Measurements from ENCODE around the gene EAPP. TPM values are rescaled to one million over a fixed set of nuclear protein-coding genes. Genes with fewer than 3 reads are reported as not detected.
"Not testable (repeated sequence)": the region's sequence is repeated elsewhere in the genome, so short reads cannot be mapped to it uniquely, and the experiment has no call there.

EAPP gene
- total RNA-seq, 2 experiments from 2014 or later: 27.3 to 28.8 TPM

GRCh38 chr14:34527591-34527990 is 11.9 kb downstream of the EAPP start:
- H3K27me3 Mint-ChIP-seq (ENCODE audit: low read depth): no peaks in the 10 kb centered on the region
- ATAC-seq: peak; percentile 19
- no peak for DNase-seq
- POLR2A ChIA-PET: no interaction called here
- H3K4me3 Mint-ChIP-seq: no peak overlapping the region
- CTCF ChIA-PET: no interaction called here
- no peak overlapping the region for H3K27ac Mint-ChIP-seq
- H3K9me3 Mint-ChIP-seq (ENCODE audit: insufficient read depth): no peaks in the 10 kb centered on the region
- no peaks in the 10 kb centered on the region for H3K4me1 Mint-ChIP-seq (ENCODE audit: low read depth)
- H3K36me3 Mint-ChIP-seq (ENCODE audit: low read depth): peaks cover 34% of the 10 kb centered on the region

- ATAC-seq; H3K27ac Mint-ChIP-seq; POLR2A ChIA-PET; CTCF ChIA-PET; H3K4me3 Mint-ChIP-seq; DNase-seq; H3K9me3 Mint-ChIP-seq (ENCODE audit: insufficient read depth); H3K4me1 Mint-ChIP-seq (ENCODE audit: low read depth); H3K27me3 Mint-ChIP-seq (ENCODE audit: low read depth): not testable (repeated sequence)
- peaks cover 43% of the 10 kb centered on the region for H3K36me3 Mint-ChIP-seq (ENCODE audit: low read depth)
Measured at GRCh38 chr14:34524216-34524615, 15.3 kb downstream of the EAPP start.

- CTCF ChIA-PET: no interaction called here
- Mint-ChIP-seq H3K36me3 (ENCODE audit: low read depth) (peaks cover 48% of the 10 kb centered on the region), H3K27ac (no peak overlapping the region)
Measured at GRCh38 chr14:34522496-34522895, 17.0 kb downstream of the EAPP start.

GRCh38 chr14:34521071-34521470 is 18.4 kb downstream of the EAPP start:
- not testable (repeated sequence) for H3K27me3 Mint-ChIP-seq (ENCODE audit: low read depth); H3K27ac Mint-ChIP-seq; ATAC-seq; H3K9me3 Mint-ChIP-seq (ENCODE audit: insufficient read depth); H3K4me1 Mint-ChIP-seq (ENCODE audit: low read depth); H3K4me3 Mint-ChIP-seq; DNase-seq
- H3K36me3 Mint-ChIP-seq (ENCODE audit: low read depth): peaks cover 48% of the 10 kb centered on the region
- CTCF ChIA-PET: interaction anchor here (0.6 kb wide), 1 partner anchor 196 kb away, joined by 3 read pairs; no protein-coding TSS in a partner anchor
- POLR2A ChIA-PET: interaction anchor here (1.0 kb wide), 1 partner anchor 56 kb away, joined by 3 read pairs; no protein-coding TSS in a partner anchor

More at GRCh38 chr14:34522496-34522895, 17.0 kb downstream of the EAPP start:
- Mint-ChIP-seq H3K27me3 (ENCODE audit: low read depth) (no peaks in the 10 kb centered on the region), H3K4me3 (no peak overlapping the region), H3K9me3 (ENCODE audit: insufficient read depth) (no peaks in the 10 kb centered on the region), H3K4me1 (ENCODE audit: low read depth) (no peaks in the 10 kb centered on the region)
- DNase-seq (no peak), ATAC-seq (no peak)
- POLR2A ChIA-PET: no interaction called here

GRCh38 chr14:34520304-34520970 is 19.1 kb downstream of the EAPP start:
- ATAC-seq; DNase-seq; H3K4me3 Mint-ChIP-seq; H3K4me1 Mint-ChIP-seq (ENCODE audit: low read depth); CTCF ChIA-PET; H3K9me3 Mint-ChIP-seq (ENCODE audit: insufficient read depth); H3K27me3 Mint-ChIP-seq (ENCODE audit: low read depth); H3K27ac Mint-ChIP-seq: not testable (repeated sequence)
- POLR2A ChIA-PET: interaction anchor here (1.0 kb wide), 1 partner anchor 55 kb away, joined by 3 read pairs; no protein-coding TSS in a partner anchor
- peaks cover 52% of the 10 kb centered on the region for H3K36me3 Mint-ChIP-seq (ENCODE audit: low read depth)

- no peak overlapping the region for H3K27ac Mint-ChIP-seq
- ChIA-PET POLR2A (no interaction called here), CTCF (no interaction called here)
- H3K4me1 Mint-ChIP-seq (ENCODE audit: low read depth): no peaks in the 10 kb centered on the region
- no peak overlapping the region for H3K4me3 Mint-ChIP-seq
- no peak for DNase-seq
- no peak for ATAC-seq
- H3K27me3 Mint-ChIP-seq (ENCODE audit: low read depth): no peaks in the 10 kb centered on the region
- H3K36me3 Mint-ChIP-seq (ENCODE audit: low read depth): no peaks in the 10 kb centered on the region
- H3K9me3 Mint-ChIP-seq (ENCODE audit: insufficient read depth): no peaks in the 10 kb centered on the region
Measured at GRCh38 chr14:34507884-34508283, 31.6 kb downstream of the EAPP start.

GRCh38 chr14:34507459-34507858 is 32.0 kb downstream of the EAPP start:
- H3K4me1 Mint-ChIP-seq (ENCODE audit: low read depth): no peaks in the 10 kb centered on the region
- ChIA-PET POLR2A (no interaction called here), CTCF (no interaction called here)
- no peaks in the 10 kb centered on the region for H3K36me3 Mint-ChIP-seq (ENCODE audit: low read depth)
- no peak for ATAC-seq
- H3K4me3 Mint-ChIP-seq: no peak overlapping the region
- no peaks in the 10 kb centered on the region for H3K9me3 Mint-ChIP-seq (ENCODE audit: insufficient read depth)
- H3K27ac Mint-ChIP-seq: no peak overlapping the region
- H3K27me3 Mint-ChIP-seq (ENCODE audit: low read depth): no peaks in the 10 kb centered on the region
- no peak for DNase-seq

- DNase-seq; ATAC-seq; POLR2A ChIA-PET; H3K9me3 Mint-ChIP-seq (ENCODE audit: insufficient read depth); H3K27ac Mint-ChIP-seq; H3K4me1 Mint-ChIP-seq (ENCODE audit: low read depth); CTCF ChIA-PET; H3K36me3 Mint-ChIP-seq (ENCODE audit: low read depth); H3K4me3 Mint-ChIP-seq; H3K27me3 Mint-ChIP-seq (ENCODE audit: low read depth): not testable (repeated sequence)
Measured at GRCh38 chr14:34505124-34505491, 34.4 kb downstream of the EAPP start.

- ATAC-seq; H3K27ac Mint-ChIP-seq; DNase-seq; H3K9me3 Mint-ChIP-seq (ENCODE audit: insufficient read depth); H3K4me1 Mint-ChIP-seq (ENCODE audit: low read depth); H3K4me3 Mint-ChIP-seq; H3K27me3 Mint-ChIP-seq (ENCODE audit: low read depth); H3K36me3 Mint-ChIP-seq (ENCODE audit: low read depth); CTCF ChIA-PET: not testable (repeated sequence)
- POLR2A ChIA-PET: interaction anchor here (0.7 kb wide), 1 partner anchor 1957 kb away, joined by 4 read pairs; no protein-coding TSS in a partner anchor
Measured at GRCh38 chr14:34504027-34504426, 35.5 kb downstream of the EAPP start.

GRCh38 chr14:34502545-34503225 is 36.8 kb downstream of the EAPP start:
- no peak for DNase-seq
- POLR2A ChIA-PET: interaction anchor here (0.7 kb wide), 1 partner anchor 52 kb away, joined by 3 read pairs; no protein-coding TSS in a partner anchor
- Mint-ChIP-seq H3K9me3 (ENCODE audit: insufficient read depth) (no peaks in the 10 kb centered on the region), H3K4me1 (ENCODE audit: low read depth) (no peaks in the 10 kb centered on the region), H3K36me3 (ENCODE audit: low read depth) (no peaks in the 10 kb centered on the region), H3K27me3 (ENCODE audit: low read depth) (no peaks in the 10 kb centered on the region), H3K4me3 (no peak overlapping the region), H3K27ac (no peak overlapping the region)
- ATAC-seq: no peak
- CTCF ChIA-PET: interaction anchor here (1.2 kb wide), 1 partner anchor 171 kb away, joined by 5 read pairs; no protein-coding TSS in a partner anchor

GRCh38 chr14:34502001-34502400 is 37.5 kb downstream of the EAPP start:
- Mint-ChIP-seq H3K36me3 (ENCODE audit: low read depth) (no peaks in the 10 kb centered on the region), H3K9me3 (ENCODE audit: insufficient read depth) (no peaks in the 10 kb centered on the region), H3K4me1 (ENCODE audit: low read depth) (no peaks in the 10 kb centered on the region), H3K4me3 (no peak overlapping the region), H3K27ac (no peak overlapping the region), H3K27me3 (ENCODE audit: low read depth) (no peaks in the 10 kb centered on the region)
- ATAC-seq: no peak
- ChIA-PET POLR2A (interaction anchor here (0.7 kb wide), 1 partner anchor 53 kb away, joined by 3 read pairs; no protein-coding TSS in a partner anchor), CTCF (interaction anchor here (1.2 kb wide), 1 partner anchor 171 kb away, joined by 5 read pairs; no protein-coding TSS in a partner anchor)
- no peak for DNase-seq

- Mint-ChIP-seq H3K36me3 (ENCODE audit: low read depth) (no peaks in the 10 kb centered on the region), H3K4me3 (no peak overlapping the region), H3K9me3 (ENCODE audit: insufficient read depth) (no peaks in the 10 kb centered on the region), H3K27me3 (ENCODE audit: low read depth) (no peaks in the 10 kb centered on the region), H3K4me1 (ENCODE audit: low read depth) (no peaks in the 10 kb centered on the region), H3K27ac (no peak overlapping the region)
- ChIA-PET CTCF (no interaction called here), POLR2A (no interaction called here)
- DNase-seq: no peak
- ATAC-seq: no peak
Measured at GRCh38 chr14:34501004-34501580, 38.4 kb downstream of the EAPP start.

All from activated CD8-positive, alpha-beta T cell treated with anti-CD3 and anti-CD28 coated beads, Interleukin-2, amount 10 ng/mL, durations not matched to agents 7 days and 5 days (primary cell).